Testis (tissue), 3 donors: ENCODE measurements around the gene S100G. TPM values are rescaled to one million over a fixed set of nuclear protein-coding genes. Genes with fewer than 3 reads are reported as not detected.
A peak's percentile ranks its signal among the peaks of the same experiment; 100 is the strongest.

Experiments used
- DNase-seq: peaks from one replicate; pipeline ENCODE4 v3.0.0-alpha.2; 2019
- H3K27ac ChIP-seq, 2 donors: fragments of 200-600 bp; sonication (generic); one replicate each; pipeline ENCODE4 v1.5.1; 2019
- H3K27me3 ChIP-seq: fragments of 200-600 bp; sonication (generic); one replicate; pipeline ENCODE4 v1.5.1; 2019
- H3K36me3 ChIP-seq: fragments of 200-600 bp; sonication (generic); one replicate; pipeline ENCODE4 v1.5.1; 2017; ENCODE audit warnings: low read depth; ENCODE audit errors: missing control alignments
- H3K4me1 ChIP-seq: fragments of 200-600 bp; sonication (generic); one replicate; pipeline ENCODE4 v1.5.1; 2019
- H3K4me3 ChIP-seq, 2 donors: fragments of 200-600 bp; sonication (generic); one replicate each; pipeline ENCODE4 v1.5.1; 2017 to 2019
- H3K9me3 ChIP-seq: fragments of 200-600 bp; sonication (generic); one replicate; pipeline ENCODE4 v1.5.1; 2017
- CTCF ChIP-seq, 3 experiments: fragments of 450-650 bp in 2 of 3; fragments of 200-600 bp in 1 of 3; sonication (generic) in 1 of 3; IDR thresholded peaks; one replicate each; pipeline ENCODE4 v1.5.1; 2016 to 2019; ENCODE audit warnings: antibody characterized with exemption in 3 of 3, mild to moderate bottlenecking in 2 of 3, moderate library complexity in 1 of 3
- POLR2A ChIP-seq: fragments of 450-650 bp; IDR thresholded peaks from one replicate; pipeline ENCODE4 v1.6.1; 2017; ENCODE audit warnings: antibody characterized with exemption, mild to moderate bottlenecking, moderate library complexity
- WGBS, 2 donors: methylation state at CpG; one replicate each; pipeline ENCODE4 v1.1.5; 2018; 5-methylcytosine and 5-hydroxymethylcytosine counted together
- intact Hi-C: fragments of 100-400 bp; cut with DNase I; formaldehyde crosslinking; loops from one replicate; pipeline ENCODE4 v1.15.1; 2023; ENCODE audit warnings: low total_unique reads
- microRNA counts, 2 donors: library from miRNA; unstranded; fragments of <30 nt; microRNA quantifications; one replicate each; lab custom pipeline; 2016
- microRNA-seq, 2 donors: library from miRNA; unstranded; fragments of <30 nt; microRNA quantifications; one replicate each; pipeline ENCODE4, GENCODE V29; 2016; ENCODE audit warnings: borderline number of aligned reads in 2 of 2, borderline replicate concordance in 1 of 2
- polyA plus RNA-seq: library from polyadenylated mRNA; stranded (reverse); fragments of 350-450 nt; fragmentation: Illumina TruSeq; extraction: RNeasy Lipid Tissue Mini Kit (QIAGEN cat#74804); gene quantifications from one replicate; pipeline ENCODE4 v1.2.3, GENCODE V29; 2014; ENCODE audit warnings: low read depth, low replicate concordance; ENCODE audit not compliant: insufficient read depth
- small RNA-seq, 2 donors: library from RNA; depleted of rRNA; stranded (forward); fragments of <200 nt; gene quantifications; one replicate each; pipeline ENCODE3, GENCODE V24; 2016
- total RNA-seq, 2 donors: library from RNA; depleted of rRNA; stranded (reverse); fragments of >200 nt; gene quantifications; one replicate each; pipeline ENCODE4 v1.2.3, GENCODE V29; 2016

S100G gene
- total and polyA plus RNA-seq, 3 donors from 2014 or later, result not detected

DNA sequence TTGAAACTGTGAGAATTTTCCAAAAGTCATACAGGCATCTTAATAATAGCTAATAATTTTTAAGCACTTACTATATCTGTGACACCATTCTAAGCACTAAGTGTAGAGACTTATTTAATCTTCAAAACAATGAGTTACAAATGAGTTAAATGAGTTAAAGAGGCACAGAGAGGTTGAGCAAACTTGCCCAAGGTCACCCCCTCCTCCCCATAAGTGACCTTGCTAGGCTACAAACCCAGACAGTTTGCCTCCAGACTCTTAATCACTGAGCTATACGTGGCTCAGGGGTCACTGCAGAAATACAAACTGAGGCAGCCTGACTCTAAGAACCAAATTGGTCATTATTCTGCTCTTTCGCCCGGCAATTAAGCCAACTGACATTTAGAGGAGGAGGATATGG, 47.0 kb downstream of the S100G start:
- Histone ChIP-seq H3K9me3 (no peaks in the 10 kb centered on the region), H3K4me1 (no peaks in the 10 kb centered on the region), H3K4me3 (no peak overlapping the region), H3K27me3 (no peaks in the 10 kb centered on the region), H3K36me3 (no peaks in the 10 kb centered on the region), H3K27ac (no peak overlapping the region)
- no peak for DNase-seq
- intact Hi-C loops, result no loop called here
- TF ChIP-seq CTCF (IDR thresholded peaks at IDR 0.05), result no peak
- no peak for TF ChIP-seq POLR2A
- 56 to 62% methylated on average over 3 of the region's 3 CpGs for WGBS, 2 donors

- TF ChIP-seq CTCF (IDR thresholded peaks at IDR 0.05), result no peak
- TF ChIP-seq POLR2A, result no peak
- DNase-seq, result no peak
- Histone ChIP-seq H3K4me3 (no peak overlapping the region), H3K4me1 (no peaks in the 10 kb centered on the region), H3K9me3 (no peaks in the 10 kb centered on the region), H3K36me3 (no peaks in the 10 kb centered on the region), H3K27ac (no peak overlapping the region), H3K27me3 (no peaks in the 10 kb centered on the region)
- intact Hi-C loops, result no loop called here
- WGBS, 2 donors, result 88 to 91% methylated on average over 5 to 6 of the region's 6 CpGs
Measured at GRCh38 chrX:16699389-16699788, 49.4 kb downstream of the S100G start.

DNA sequence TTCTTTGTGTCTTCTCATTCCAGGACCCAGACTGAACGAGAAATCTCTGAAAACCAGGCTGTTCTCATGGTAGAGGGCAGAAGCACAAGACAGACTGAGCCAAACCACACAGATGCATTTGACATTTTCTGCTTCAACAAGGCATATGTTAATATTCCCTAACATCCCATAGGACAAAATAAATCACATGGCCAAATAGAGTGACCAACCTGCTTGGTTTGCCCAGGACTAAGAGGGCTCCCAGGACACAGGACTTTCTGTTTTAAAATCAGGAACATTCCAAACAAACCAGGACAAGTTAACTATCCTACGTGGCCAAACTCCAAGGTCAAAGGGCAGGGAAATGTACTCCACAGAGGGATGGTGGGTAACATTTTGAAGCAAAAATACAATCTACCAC, 50.8 kb downstream of the S100G start:
- H3K9me3 ChIP-seq, result no peaks in the 10 kb centered on the region
- no peak overlapping the region for H3K4me3 ChIP-seq
- DNase-seq, result no peak
- TF ChIP-seq CTCF (IDR thresholded peaks at IDR 0.05), result no peak
- no peak for TF ChIP-seq POLR2A
- whole genome bisulfite sequencing, 2 donors, result 55 to 69% methylated on average over 2 of the region's 2 CpGs
- H3K4me1 ChIP-seq, result no peaks in the 10 kb centered on the region
- intact Hi-C loops, result no loop called here
- H3K27me3 ChIP-seq, result no peaks in the 10 kb centered on the region
- H3K27ac ChIP-seq, result no peak overlapping the region
- no peaks in the 10 kb centered on the region for H3K36me3 ChIP-seq

GRCh38 chrX:16702700-16703599, 53.0 kb downstream of the S100G start:
- intact Hi-C loops, result no loop called here
- no peaks in the 10 kb centered on the region for H3K36me3 ChIP-seq
- H3K4me1 ChIP-seq, result no peaks in the 10 kb centered on the region
- H3K4me3 ChIP-seq, result no peak overlapping the region
- TF ChIP-seq CTCF (IDR thresholded peaks at IDR 0.05) (no peak), POLR2A (no peak)
- WGBS, 2 donors, result 72 to 76% methylated on average over 12 to 15 of the region's 15 CpGs
- no peaks in the 10 kb centered on the region for H3K27me3 ChIP-seq
- H3K27ac ChIP-seq, result no peak overlapping the region
- no peaks in the 10 kb centered on the region for H3K9me3 ChIP-seq
- DNase-seq, result peak; percentile 15

MicroRNAs within 50 kb of the gene (microRNA counts, 767-probe panel; counts per million panel counts)
- microRNA hsa-miR-548am-3p (lab: Ali Mortazavi, UCI), result 0 to 1,104 counts per million in 2 donors

Small RNA genes lying within 50 kb of the gene (microRNA-seq; reads per million reads assigned to microRNA genes)
- 0 reads per million in 2 donors for gene MIR548AM

Small RNA genes lying within 50 kb of the gene (small RNA-seq; reads per million reads assigned to genes)
- gene MIR548AM, result 0 reads per million in 2 donors

Other genes with a start within 250 kb of the S100G start
- 1 to 10 TPM; 9.5 to 9.7 TPM for gene CTPS2, start 62.5 kb downstream of the S100G start, total RNA-seq
- gene CTPS2, start 62.5 kb downstream of the S100G start, polyA plus RNA-seq, result 3.2 TPM
- gene SYAP1, start 69.5 kb downstream of the S100G start, total RNA-seq, result 10 to 100 TPM; 15.6 to 17.1 TPM
- 9.0 TPM for gene SYAP1, start 69.5 kb downstream of the S100G start, polyA plus RNA-seq
- gene TXLNG, start 136.3 kb downstream of the S100G start, total RNA-seq, result 10 to 100 TPM; 13.7 to 14.0 TPM
- gene TXLNG, start 136.3 kb downstream of the S100G start, polyA plus RNA-seq, result 9.2 TPM
- gene RBBP7, start 220.2 kb downstream of the S100G start, total RNA-seq, result 100 to 1,000 TPM; 311 to 375 TPM
- gene RBBP7, start 220.2 kb downstream of the S100G start, polyA plus RNA-seq, result 206 TPM